HepG2 (cell line): ENCODE results near the gene ACSL5. TPM values are rescaled to one million over a fixed set of nuclear protein-coding genes. Genes with fewer than 3 reads are reported as not detected.

Experiments
- ATAC-seq: fragments of 200-7000 bp; cut with Tn5 transposase; 3 replicates; pipeline ENCODE4 v1.9.1; 2020; ENCODE audit warnings: mild to moderate bottlenecking, moderate library complexity
- BruUV-seq: library from RNA; stranded (reverse); fragments of 400-500 nt; replicated peaks from 2 replicates; lab custom pipeline; 2021; lab: Mats Ljungman, UMichigan
- CTCF ChIA-PET: fragments of 300-600 bp; formaldehyde crosslinking; extraction: SDS; loops from one replicate; lab custom pipeline; 2021; ENCODE audit warnings: low total read pairs, inconsistent platforms, low intra/inter-chr PET ratio; lab: Yijun Ruan, JAX
- POLR2A ChIA-PET: fragments of 350-600 bp; sonication (Branson Sonifier 250); formaldehyde crosslinking; loops from one replicate; lab custom pipeline; 2020; ENCODE audit warnings: antibody characterized with exemption, inconsistent platforms; lab: Yijun Ruan, JAX
- DNase-seq: peaks from one replicate; pipeline ENCODE4 v3.0.0-alpha.2; 2015; ENCODE audit warnings: low spot score
- FAIRE-seq: peaks from 3 replicates; lab custom pipeline; 2011; peaks lifted over from hg19 to GRCh38; lab: Jason Lieb, UNC
- H2AFZ ChIP-seq: one replicate; pipeline ENCODE4 v1.6.1; 2011; ENCODE audit warnings: low read length, inconsistent platforms
- H3K27ac ChIP-seq: fragments of 300-600 bp; 3 replicates; pipeline ENCODE4 v1.8.0; 2011; ENCODE audit warnings: mixed run types, mild to moderate bottlenecking, mixed read lengths, low read length, inconsistent platforms; ENCODE audit not compliant: insufficient read depth; ENCODE audit errors: extremely low read length
- H3K27me3 ChIP-seq, 2 experiments: fragments of 200-600 bp in 1 of 2; 2 replicates in 1 of 2; 3 replicates in 1 of 2; pipeline versions ENCODE4 v1.6.0 to v1.8.0; 2011; ENCODE audit warnings: low read length in 2 of 2, mild to moderate bottlenecking in 2 of 2, moderate library complexity in 2 of 2, inconsistent platforms in 1 of 2; ENCODE audit not compliant: insufficient read depth in 2 of 2, control insufficient read depth in 1 of 2
- H3K36me3 ChIP-seq, 2 experiments: fragments of 200-600 bp in 1 of 2; replicated peaks in 1 of 2; 2 replicates in 1 of 2; 3 replicates in 1 of 2; pipeline versions ENCODE4 v1.5.1 to v1.8.0; 2011; ENCODE audit warnings: low read length in 2 of 2, inconsistent platforms in 1 of 2; ENCODE audit not compliant: insufficient read depth in 2 of 2, control insufficient read depth in 1 of 2
- H3K4me1 ChIP-seq: 2 replicates; pipeline ENCODE4 v1.5.1; 2012; ENCODE audit warnings: low read length, inconsistent platforms; ENCODE audit not compliant: insufficient read depth
- H3K4me2 ChIP-seq: 2 replicates; pipeline ENCODE4 v1.6.0; 2011; ENCODE audit warnings: low read depth, low read length, inconsistent platforms
- H3K4me3 ChIP-seq, 3 experiments: fragments of 200-600 bp in 1 of 3; sonication (generic), shearing (Covaris generic) in 1 of 3; replicated peaks in 1 of 3; 2 replicates each; pipeline ENCODE4 v1.5.1; 2011 to 2016; ENCODE audit warnings: low read length in 3 of 3, inconsistent platforms in 2 of 3, low read depth in 2 of 3, mild to moderate bottlenecking in 2 of 3, control low read depth in 1 of 3, mixed read lengths in 1 of 3; ENCODE audit not compliant: insufficient read depth in 1 of 3
- H3K79me2 ChIP-seq: one replicate; pipeline ENCODE4 v1.6.1; 2011; ENCODE audit warnings: low read length, inconsistent platforms; ENCODE audit not compliant: insufficient read depth
- H3K9ac ChIP-seq: 2 replicates; pipeline ENCODE4 v1.6.0; 2011; ENCODE audit warnings: mild to moderate bottlenecking, low read depth, low read length, inconsistent platforms; ENCODE audit not compliant: insufficient read depth
- H3K9me3 ChIP-seq: 2 replicates; pipeline ENCODE4 v1.5.1; 2012; ENCODE audit warnings: mild to moderate bottlenecking, low read length
- H4K20me1 ChIP-seq: 2 replicates; pipeline ENCODE4 v1.6.0; 2011; ENCODE audit warnings: inconsistent platforms, mild to moderate bottlenecking, low read length, moderate library complexity; ENCODE audit not compliant: insufficient read depth
- ATF1 ChIP-seq: IDR thresholded peaks from 2 replicates; pipeline ENCODE4 v1.6.1; 2016; ENCODE audit warnings: mild to moderate bottlenecking, control low read depth
- ATF5 ChIP-seq: sonication (generic); formaldehyde crosslinking; IDR thresholded peaks from 2 replicates; pipeline ENCODE4 v1.4.0; 2020; ENCODE audit warnings: mild to moderate bottlenecking, low read depth, missing genetic modification reagents
- CTCF ChIP-seq: sonication (generic); formaldehyde crosslinking; IDR thresholded peaks from 2 replicates; pipeline ENCODE4 v1.5.0; 2020; ENCODE audit warnings: mild to moderate bottlenecking, missing genetic modification reagents, moderate library complexity
- ERF ChIP-seq: IDR thresholded peaks from 2 replicates; pipeline ENCODE4 v1.6.1; 2018; ENCODE audit warnings: missing biosample characterization, missing genetic modification reagents
- MIER2 ChIP-seq: IDR thresholded peaks from 2 replicates; pipeline ENCODE4 v1.6.1; 2016; ENCODE audit warnings: missing biosample characterization, missing genetic modification reagents
- NPAS2 ChIP-seq: sonication (generic); formaldehyde crosslinking; IDR thresholded peaks from 2 replicates; pipeline ENCODE4 v1.8.0; 2022; ENCODE audit warnings: mild to moderate bottlenecking, missing genetic modification reagents, borderline replicate concordance
- SALL2 ChIP-seq: sonication (generic); formaldehyde crosslinking; IDR thresholded peaks from 2 replicates; pipeline ENCODE4 v1.8.1; 2023; ENCODE audit warnings: mild to moderate bottlenecking, missing genetic modification reagents, inconsistent platforms
- SMAD9 ChIP-seq: sonication (generic); formaldehyde crosslinking; IDR thresholded peaks from 2 replicates; pipeline ENCODE4 v1.5.1; 2020; ENCODE audit warnings: mild to moderate bottlenecking, missing genetic modification reagents
- STAG1 ChIP-seq: sonication (generic); formaldehyde crosslinking; IDR thresholded peaks from 2 replicates; pipeline ENCODE4 v1.4.0; 2020; ENCODE audit warnings: missing genetic modification reagents
- TEAD3 ChIP-seq: optimal IDR thresholded peaks from 2 replicates; pipeline ENCODE3; 2016; ENCODE audit warnings: borderline replicate concordance
- THRA ChIP-seq: sonication (generic); formaldehyde crosslinking; IDR thresholded peaks from 2 replicates; pipeline ENCODE4 v1.4.0; 2020; ENCODE audit warnings: missing genetic modification reagents, borderline replicate concordance
- ZNF333 ChIP-seq: sonication (generic); formaldehyde crosslinking; IDR thresholded peaks from 2 replicates; pipeline ENCODE4 v1.4.0; 2020; ENCODE audit warnings: mild to moderate bottlenecking, missing genetic modification reagents, borderline replicate concordance
- ZNF780A ChIP-seq: sonication (generic); formaldehyde crosslinking; IDR thresholded peaks from 2 replicates; pipeline ENCODE4 v1.8.0; 2022; ENCODE audit warnings: mild to moderate bottlenecking, missing genetic modification reagents, moderate library complexity
- ZSCAN31 ChIP-seq: sonication (generic); formaldehyde crosslinking; IDR thresholded peaks from 2 replicates; pipeline ENCODE4 v1.5.0; 2020; ENCODE audit warnings: low read depth, mild to moderate bottlenecking, missing genetic modification reagents
- WGBS: methylation state at CpG from one replicate; pipeline ENCODE4 v1.1.6; 2017; ENCODE audit warnings: low lambda C conversion rate; 5-methylcytosine and 5-hydroxymethylcytosine counted together
- in situ Hi-C: cut with HindIII; loops from 2 replicates; pipeline ENCODE4 v1.10.0; 2017; ENCODE audit warnings: low pct_unique_long_range_greater_than_20kb; ENCODE audit not compliant: extremely low pct_ligation_motif_present
- intact Hi-C: fragments of 100-400 bp; cut with micrococcal nuclease; formaldehyde crosslinking; loops from one replicate; pipeline ENCODE4 v1.10.0; 2022; ENCODE audit not compliant: unreplicated experiment
- polyA plus RNA-seq, 8 experiments: library from polyadenylated mRNA; depleted of rRNA in 3 of 8; stranded (reverse) in 7 of 8; unstranded in 1 of 8; fragments of >200 nt; fragmentation: Illumina TruSeq in 4 of 8; extraction: Trizol in 4 of 8; gene quantifications; 2 replicates each; pipeline versions ENCODE4 v1.2.1 to v1.2.3, GENCODE V29; 2011 to 2016; ENCODE audit warnings: low read depth in 4 of 8, missing spikeins in 1 of 8, mixed read lengths in 1 of 8; ENCODE audit not compliant: insufficient read depth in 1 of 8
- total RNA-seq, 5 experiments: library from RNA; depleted of rRNA; stranded (reverse); fragments of >200 nt; fragmentation: Illumina TruSeq; extraction: Trizol; gene quantifications; 2 replicates each; pipeline ENCODE4 v1.2.3, GENCODE V29; 2016; ENCODE audit warnings: low read depth in 1 of 5
- TF ChIP-seq, protein P1 (sequence below): IDR thresholded peaks from 2 replicates; pipeline ENCODE4 v1.6.1; 2016

The ACSL5 gene
- total and polyA plus RNA-seq, 2 of the 13 experiments (the other 11 are each of a cell fraction or from before 2014, with no cell fraction given): 56.4 to 82.5 TPM

GRCh38 chr10:112344261-112344660 is 29.7 kb upstream of the ACSL5 start:
- peak; percentile 74 for ATAC-seq
- intact Hi-C loops: no loop called here
- Histone ChIP-seq H3K36me3 (no peaks in the 10 kb centered on the region), H3K4me1 (peaks cover 31% of the 10 kb centered on the region), H3K9ac (no peak overlapping the region), H3K79me2 (no peaks in the 10 kb centered on the region), H3K9me3 (no peaks in the 10 kb centered on the region), H2AFZ (no peak overlapping the region), H4K20me1 (no peaks in the 10 kb centered on the region), H3K4me2 (no peak overlapping the region), H3K27me3 (no peaks in the 10 kb centered on the region), H3K4me3 (no peak overlapping the region), H3K27ac (no peak overlapping the region)
- TF ChIP-seq NPAS2 (CRISPR knock-in tag): no peak
- 0 out of 2 replicates have a peak, but pooled peaks have one; percentile 15 for TF ChIP-seq MIER2 (CRISPR knock-in tag)
- peak; percentile 33 for TF ChIP-seq STAG1
- TF ChIP-seq CTCF (CRISPR knock-in tag): peak; percentile 43
- TF ChIP-seq ZNF333: no peak
- TF ChIP-seq SALL2 (CRISPR knock-in tag): no peak
- TF ChIP-seq THRA: no peak
- TF ChIP-seq, protein P1, sequence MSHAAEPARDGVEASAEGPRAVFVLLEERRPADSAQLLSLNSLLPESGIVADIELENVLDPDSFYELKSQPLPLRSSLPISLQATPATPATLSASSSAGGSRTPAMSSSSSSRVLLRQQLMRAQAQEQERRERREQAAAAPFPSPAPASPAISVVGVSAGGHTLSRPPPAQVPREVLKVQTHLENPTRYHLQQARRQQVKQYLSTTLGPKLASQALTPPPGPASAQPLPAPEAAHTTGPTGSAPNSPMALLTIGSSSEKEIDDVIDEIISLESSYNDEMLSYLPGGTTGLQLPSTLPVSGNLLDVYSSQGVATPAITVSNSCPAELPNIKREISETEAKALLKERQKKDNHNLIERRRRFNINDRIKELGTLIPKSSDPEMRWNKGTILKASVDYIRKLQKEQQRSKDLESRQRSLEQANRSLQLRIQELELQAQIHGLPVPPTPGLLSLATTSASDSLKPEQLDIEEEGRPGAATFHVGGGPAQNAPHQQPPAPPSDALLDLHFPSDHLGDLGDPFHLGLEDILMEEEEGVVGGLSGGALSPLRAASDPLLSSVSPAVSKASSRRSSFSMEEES (CRISPR knock-in tag): no peak
- no peak for TF ChIP-seq ATF5 (CRISPR knock-in tag)
- TF ChIP-seq SMAD9: no peak
- no peak for TF ChIP-seq ERF
- peak; percentile 89 for TF ChIP-seq TEAD3 (CRISPR knock-in tag)
- TF ChIP-seq ATF1 (CRISPR knock-in tag): no peak
- TF ChIP-seq ZSCAN31: no peak
- TF ChIP-seq ZNF780A: no peak
- in situ Hi-C loops: loop anchor here (25.0 kb wide), 1 partner anchor 93 kb away; the partner anchor contains the start of genes VTI1A and ZDHHC6
- no TSS peak for BruUV-seq
- ChIA-PET CTCF (no interaction called here), POLR2A (no interaction called here)
- FAIRE-seq: no peak
- 33% methylated on average over 4 of the region's 6 CpGs for WGBS
- DNase-seq: no peak
